HL-60 (cell line): ENCODE results near the gene CTNNA3.

Source experiments
- DNase-seq, 2 experiments: peaks; one replicate each; pipeline ENCODE4 v3.0.0-alpha.2; 2010 to 2020; ENCODE audit warnings: low read depth in 1 of 2, low spot score in 1 of 2
- H3K27ac ChIP-seq: fragments of 250-450 bp; sonication (Bioruptor Pico); replicated peaks from 2 replicates; pipeline ENCODE4 v1.5.1; 2020; ENCODE audit warnings: mild to moderate bottlenecking, moderate library complexity
- H3K27me3 ChIP-seq: fragments of 250-450 bp; sonication (Bioruptor Pico); 2 replicates; pipeline ENCODE4 v1.5.1; 2021; ENCODE audit warnings: mild to moderate bottlenecking, moderate library complexity; ENCODE audit not compliant: insufficient read depth, poor library complexity, severe bottlenecking
- H3K4me3 ChIP-seq: replicated peaks from 2 replicates; pipeline ENCODE4 v1.5.1; 2011; ENCODE audit warnings: mild to moderate bottlenecking, control low read depth, low read length; ENCODE audit not compliant: insufficient read depth
- CTCF ChIP-seq: IDR thresholded peaks from one replicate; pipeline ENCODE4 v1.5.1; 2011; ENCODE audit warnings: low read length, control low read depth, inconsistent platforms; ENCODE audit not compliant: insufficient read depth
- GABPA ChIP-seq: IDR thresholded peaks from 2 replicates; pipeline ENCODE4 v1.6.1; 2012; ENCODE audit warnings: low read depth
- POLR2AphosphoS5 ChIP-seq: IDR thresholded peaks from 2 replicates; pipeline ENCODE4 v1.6.1; 2012; ENCODE audit warnings: low read depth
- REST ChIP-seq: IDR thresholded peaks from 2 replicates; pipeline ENCODE4 v1.6.1; 2012; ENCODE audit warnings: low read depth; ENCODE audit not compliant: insufficient replicate concordance
- SPI1 ChIP-seq: IDR thresholded peaks from 2 replicates; pipeline ENCODE4 v1.6.1; 2012; ENCODE audit warnings: low read depth, mild to moderate bottlenecking, borderline replicate concordance

Gene CTNNA3

GRCh38 chr10:67151471-67151870 lies 544.5 kb downstream of the CTNNA3 start:
- DNase-seq = no peak
- H3K27ac ChIP-seq = no peak overlapping the region
- H3K27me3 ChIP-seq = no peaks in the 10 kb centered on the region
- TF ChIP-seq POLR2AphosphoS5 (no peak), SPI1 (no peak), GABPA (no peak), CTCF (no peak), REST (no peak)
- H3K4me3 ChIP-seq = no peak overlapping the region

- no peak overlapping the region for H3K27ac ChIP-seq
- TF ChIP-seq REST = no peak
- TF ChIP-seq POLR2AphosphoS5 = no peak
- no peak for TF ChIP-seq GABPA
- TF ChIP-seq CTCF = no peak
- TF ChIP-seq SPI1 = no peak
- no peak for DNase-seq
Measured at GRCh38 chr10:67144530-67144929, 551.5 kb downstream of the CTNNA3 start.

GRCh38 chr10:67141300-67141699 lies 554.7 kb downstream of the CTNNA3 start:
- H3K4me3 ChIP-seq = no peak overlapping the region
- no peak for DNase-seq
- H3K27ac ChIP-seq = no peak overlapping the region
- TF ChIP-seq POLR2AphosphoS5 = no peak
- TF ChIP-seq SPI1 = no peak
- TF ChIP-seq REST = no peak
- no peak for TF ChIP-seq CTCF
- no peak for TF ChIP-seq GABPA
- H3K27me3 ChIP-seq = no peaks in the 10 kb centered on the region

More at GRCh38 chr10:67144530-67144929, 551.5 kb downstream of the CTNNA3 start:
- Histone ChIP-seq H3K27me3 (no peaks in the 10 kb centered on the region), H3K4me3 (no peak overlapping the region)
